Measurements from ENCODE around the gene TIMM50.

The TIMM50 gene

GRCh38 chr19:39533003-39533512 is 52.4 kb downstream of the TIMM50 start:
- no peak for DNase-seq (ENCODE audit: low read depth in 2 of 2)

- no peak for DNase-seq (ENCODE audit: low read depth in 2 of 2)
Observed at GRCh38 chr19:39533791-39534190, 53.2 kb downstream of the TIMM50 start.

GRCh38 chr19:39539165-39539517 is 58.5 kb downstream of the TIMM50 start:
- DNase-seq (ENCODE audit: low read depth in 2 of 2): no peak

GRCh38 chr19:39539518-39540332 is 59.1 kb downstream of the TIMM50 start, which contains the start of gene EID2:
TSS of gene EID2 (minus strand) at chr19:39540161. CDS start at chr19:39540079, 82 bp downstream.
- DNase-seq (ENCODE audit: low read depth in 2 of 2): peak; percentile 93 to 96

GRCh38 chr19:39540333-39540673 is 59.7 kb downstream of the TIMM50 start:
- DNase-seq (ENCODE audit: low read depth in 2 of 2): no peak
